ENCODE data around the gene BCL2L13.

BCL2L13 gene

GRCh38 chr22:17734187-17734586 is 95.6 kb downstream of the BCL2L13 start:
- TF ChIP-seq, protein P1, sequence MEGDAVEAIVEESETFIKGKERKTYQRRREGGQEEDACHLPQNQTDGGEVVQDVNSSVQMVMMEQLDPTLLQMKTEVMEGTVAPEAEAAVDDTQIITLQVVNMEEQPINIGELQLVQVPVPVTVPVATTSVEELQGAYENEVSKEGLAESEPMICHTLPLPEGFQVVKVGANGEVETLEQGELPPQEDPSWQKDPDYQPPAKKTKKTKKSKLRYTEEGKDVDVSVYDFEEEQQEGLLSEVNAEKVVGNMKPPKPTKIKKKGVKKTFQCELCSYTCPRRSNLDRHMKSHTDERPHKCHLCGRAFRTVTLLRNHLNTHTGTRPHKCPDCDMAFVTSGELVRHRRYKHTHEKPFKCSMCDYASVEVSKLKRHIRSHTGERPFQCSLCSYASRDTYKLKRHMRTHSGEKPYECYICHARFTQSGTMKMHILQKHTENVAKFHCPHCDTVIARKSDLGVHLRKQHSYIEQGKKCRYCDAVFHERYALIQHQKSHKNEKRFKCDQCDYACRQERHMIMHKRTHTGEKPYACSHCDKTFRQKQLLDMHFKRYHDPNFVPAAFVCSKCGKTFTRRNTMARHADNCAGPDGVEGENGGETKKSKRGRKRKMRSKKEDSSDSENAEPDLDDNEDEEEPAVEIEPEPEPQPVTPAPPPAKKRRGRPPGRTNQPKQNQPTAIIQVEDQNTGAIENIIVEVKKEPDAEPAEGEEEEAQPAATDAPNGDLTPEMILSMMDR (IDR thresholded peaks at IDR 0.05; ENCODE audit: low read depth, low read length, missing control alignments) = no peak
- H3K4me3 ChIP-seq (ENCODE audit: low read depth, low read length) = no peak overlapping the region
- no peak for DNase-seq (ENCODE audit: low read depth)

DNA sequence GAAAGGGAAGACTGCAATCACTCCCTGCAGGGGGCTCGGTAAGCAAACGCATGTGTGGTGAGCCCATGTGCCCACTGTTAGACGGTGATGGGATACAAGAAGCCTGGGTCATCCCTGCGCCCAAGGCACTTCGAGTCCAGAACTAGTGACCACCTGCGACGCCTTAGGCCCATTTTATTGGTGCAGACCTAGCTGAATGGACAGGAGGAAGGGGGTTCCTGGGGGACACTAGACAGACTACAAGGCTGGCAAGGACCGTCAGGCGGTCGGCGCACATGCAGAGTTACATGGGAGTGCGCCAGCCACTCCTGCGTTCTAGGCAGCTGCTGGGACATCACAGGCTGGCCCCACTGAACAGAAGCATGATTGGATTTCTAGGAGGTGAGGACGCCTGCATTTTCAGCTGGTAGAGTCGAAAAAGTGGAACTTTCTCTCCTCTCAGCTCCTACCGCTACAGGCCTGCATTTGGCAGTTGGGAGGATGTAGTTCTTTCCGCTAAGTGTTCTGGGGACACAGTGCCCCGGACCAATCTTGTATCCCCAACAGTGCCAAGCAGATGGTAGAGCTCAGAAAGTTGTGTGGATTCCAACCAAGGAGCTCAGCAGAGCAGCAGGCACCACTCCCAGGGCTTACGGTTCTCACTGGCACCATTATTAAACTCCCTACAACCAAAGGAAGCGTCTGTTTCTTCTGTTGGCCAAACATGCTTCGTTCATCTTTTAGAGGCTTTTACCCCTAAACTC is 100.0 kb downstream of the BCL2L13 start:
- DNase-seq (ENCODE audit: low read depth) = no peak
- TF ChIP-seq, protein P1 (IDR thresholded peaks at IDR 0.05; ENCODE audit: low read depth, low read length, missing control alignments) = no peak
- H3K4me3 ChIP-seq (ENCODE audit: low read depth, low read length) = no peak overlapping the region

- TF ChIP-seq, protein P1 (IDR thresholded peaks at IDR 0.05; ENCODE audit: low read depth, low read length, missing control alignments) = no peak
- H3K4me3 ChIP-seq (ENCODE audit: low read depth, low read length) = no peak overlapping the region
- DNase-seq (ENCODE audit: low read depth) = no peak
Observed at GRCh38 chr22:17739196-17739975, 100.8 kb downstream of the BCL2L13 start.

DNA sequence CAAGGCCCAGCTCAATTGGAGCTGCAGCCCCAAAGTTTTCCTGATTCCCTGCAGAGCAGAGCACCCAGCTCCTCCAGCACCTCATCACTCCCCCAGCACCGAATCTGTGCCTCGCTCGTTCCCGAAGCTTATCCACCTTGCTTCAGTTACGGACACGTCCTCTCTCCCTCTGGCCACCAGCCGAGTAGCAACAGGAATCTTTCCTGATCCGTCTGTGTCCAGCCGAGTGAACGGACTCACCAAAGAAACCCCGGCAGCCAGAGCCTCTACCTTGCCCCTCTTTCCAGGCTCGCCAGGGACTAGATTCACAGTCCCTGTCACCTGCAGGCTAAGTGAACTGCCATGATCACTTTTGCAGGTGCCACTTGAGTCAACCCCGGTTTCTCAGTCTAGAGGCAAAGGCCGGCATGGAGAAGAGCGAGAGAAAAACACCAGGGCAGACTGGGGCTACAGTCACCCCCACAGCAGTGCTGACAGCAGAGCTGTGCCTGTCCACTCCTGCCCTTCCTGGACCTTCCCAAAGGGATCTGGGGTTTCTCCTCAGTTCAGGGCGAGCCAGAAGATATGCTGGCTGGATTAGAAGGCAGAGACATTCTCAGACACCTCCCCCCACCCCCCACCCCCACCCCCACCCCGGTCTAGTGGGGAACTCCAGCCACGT is 103.4 kb downstream of the BCL2L13 start:
- TF ChIP-seq, protein P1 (IDR thresholded peaks at IDR 0.05; ENCODE audit: low read depth, low read length, missing control alignments) = no peak
- no peak overlapping the region for H3K4me3 ChIP-seq (ENCODE audit: low read depth, low read length)
- DNase-seq (ENCODE audit: low read depth) = no peak

GRCh38 chr22:17742527-17742902 is 104.0 kb downstream of the BCL2L13 start:
- H3K4me3 ChIP-seq (ENCODE audit: low read depth, low read length) = no peak overlapping the region
- peak; percentile 64 for DNase-seq (ENCODE audit: low read depth)
- TF ChIP-seq, protein P1 (IDR thresholded peaks at IDR 0.05; ENCODE audit: low read depth, low read length, missing control alignments) = peak; percentile 93

GRCh38 chr22:17743661-17744411 is 105.3 kb downstream of the BCL2L13 start:
- no peak overlapping the region for H3K4me3 ChIP-seq (ENCODE audit: low read depth, low read length)
- TF ChIP-seq, protein P1 (IDR thresholded peaks at IDR 0.05; ENCODE audit: low read depth, low read length, missing control alignments) = no peak
- no peak for DNase-seq (ENCODE audit: low read depth)

All from GM12864 (cell line).